HepG2 (cell line): ENCODE measurements around the gene VDR.

Experiments used
- IRF2 ChIP-seq: IDR thresholded peaks from 2 replicates; pipeline ENCODE4 v1.6.1; 2018; ENCODE audit warnings: missing genetic modification reagents, missing compliant biosample characterization
- MBNL3 ChIP-seq: fragments of 250-450 bp; sonication (Bioruptor Pico); conservative IDR thresholded peaks from 2 replicates; pipeline ENCODE4 v1.8.0; 2022; ENCODE audit warnings: mild to moderate bottlenecking, inconsistent platforms

DNA sequence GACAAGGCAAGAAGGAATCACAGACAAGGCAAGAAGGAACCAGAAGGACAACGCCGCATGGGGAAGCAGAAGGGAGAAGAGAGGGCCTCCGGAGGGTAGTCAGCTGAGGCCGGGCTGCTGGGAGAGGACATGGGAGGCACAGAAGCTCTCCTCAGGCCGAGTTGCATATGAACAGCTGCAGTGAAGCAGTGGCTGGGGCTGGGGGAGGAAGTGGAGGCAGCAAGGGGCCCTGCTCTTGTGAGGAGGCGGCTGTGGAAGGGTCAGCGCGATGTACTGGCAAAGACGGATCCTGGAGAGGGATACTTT, 36.6 kb upstream of the VDR start:
- TF ChIP-seq MBNL3 = no peak
- no peak for TF ChIP-seq IRF2 (CRISPR knock-in tag)
